ENCODE data around the gene RBM17.
"Not testable (repeated sequence)": the region's sequence is repeated elsewhere in the genome, so short reads cannot be mapped to it uniquely, and the experiment has no call there.

Gene RBM17

GRCh38 chr10:6064726-6065125 is 24.1 kb upstream of the RBM17 start:
- H3K36me3 Mint-ChIP-seq; ATAC-seq (ENCODE audit: low read depth); H3K27ac Mint-ChIP-seq; H3K4me3 Mint-ChIP-seq; H3K9me3 Mint-ChIP-seq; DNase-seq (ENCODE audit: low spot score in 2 of 2); H3K27me3 Mint-ChIP-seq: not testable (repeated sequence)
- peaks cover 34% of the 10 kb centered on the region for H3K4me1 Mint-ChIP-seq

- peaks cover 2% of the 10 kb centered on the region for H3K36me3 Mint-ChIP-seq
- H3K27me3 Mint-ChIP-seq = no peaks in the 10 kb centered on the region
- DNase-seq (ENCODE audit: low spot score in 2 of 2) (no peak), ATAC-seq (ENCODE audit: low read depth) (no peak)
- peak overlapping the region; percentile 48 for H3K27ac Mint-ChIP-seq
- H3K4me3 Mint-ChIP-seq = no peak overlapping the region
- H3K9me3 Mint-ChIP-seq = no peaks in the 10 kb centered on the region
- H3K4me1 Mint-ChIP-seq = peaks cover 31% of the 10 kb centered on the region
Measured at GRCh38 chr10:6065406-6065805, 23.4 kb upstream of the RBM17 start.

- DNase-seq (ENCODE audit: low spot score in 2 of 2) (no peak), ATAC-seq (ENCODE audit: low read depth) (no peak)
- H3K36me3 Mint-ChIP-seq = peaks cover 2% of the 10 kb centered on the region
- H3K27me3 Mint-ChIP-seq = no peaks in the 10 kb centered on the region
- peak overlapping the region; percentile 48 for H3K27ac Mint-ChIP-seq
- no peak overlapping the region for H3K4me3 Mint-ChIP-seq
- peaks cover 35% of the 10 kb centered on the region for H3K4me1 Mint-ChIP-seq
- no peaks in the 10 kb centered on the region for H3K9me3 Mint-ChIP-seq
Measured at GRCh38 chr10:6065835-6066234, 23.0 kb upstream of the RBM17 start.

GRCh38 chr10:6067457-6067856 is 21.4 kb upstream of the RBM17 start:
- DNase-seq (ENCODE audit: low spot score in 2 of 2) = no peak
- no peak for ATAC-seq (ENCODE audit: low read depth)
- H3K27ac Mint-ChIP-seq = peak overlapping the region; percentile 68
- H3K4me3 Mint-ChIP-seq = peak overlapping the region; percentile 45
- no peaks in the 10 kb centered on the region for H3K27me3 Mint-ChIP-seq
- H3K36me3 Mint-ChIP-seq = peaks cover 2% of the 10 kb centered on the region
- peaks cover 48% of the 10 kb centered on the region for H3K4me1 Mint-ChIP-seq
- H3K9me3 Mint-ChIP-seq = no peaks in the 10 kb centered on the region

- ATAC-seq (ENCODE audit: low read depth) = no peak
- no peaks in the 10 kb centered on the region for H3K9me3 Mint-ChIP-seq
- H3K4me1 Mint-ChIP-seq = peaks cover 52% of the 10 kb centered on the region
- DNase-seq (ENCODE audit: low spot score in 2 of 2) = no peak
- H3K27me3 Mint-ChIP-seq = no peaks in the 10 kb centered on the region
- H3K27ac Mint-ChIP-seq = peak overlapping the region; percentile 92
- H3K4me3 Mint-ChIP-seq = no peak overlapping the region
- H3K36me3 Mint-ChIP-seq = peaks cover 2% of the 10 kb centered on the region
Measured at GRCh38 chr10:6068006-6068405, 20.8 kb upstream of the RBM17 start.

- Mint-ChIP-seq H3K27me3 (no peaks in the 10 kb centered on the region), H3K9me3 (no peaks in the 10 kb centered on the region), H3K4me1 (peaks cover 53% of the 10 kb centered on the region), H3K27ac (peak overlapping the region; percentile 92), H3K4me3 (peak overlapping the region; percentile 73), H3K36me3 (peaks cover 2% of the 10 kb centered on the region)
- ATAC-seq (ENCODE audit: low read depth) (peak; percentile 69), DNase-seq (ENCODE audit: low spot score in 2 of 2) (peak in 1 of 2 donors; percentile 44)
Measured at GRCh38 chr10:6068422-6068821, 20.4 kb upstream of the RBM17 start.

- Mint-ChIP-seq H3K9me3 (no peaks in the 10 kb centered on the region), H3K27ac (peak overlapping the region; percentile 92), H3K4me3 (peak overlapping the region; percentile 73), H3K4me1 (peaks cover 56% of the 10 kb centered on the region), H3K36me3 (peaks cover 2% of the 10 kb centered on the region), H3K27me3 (no peaks in the 10 kb centered on the region)
- DNase-seq (ENCODE audit: low spot score in 2 of 2) (no peak), ATAC-seq (ENCODE audit: low read depth) (peak; percentile 58)
Measured at GRCh38 chr10:6069081-6069931, 19.5 kb upstream of the RBM17 start.

GRCh38 chr10:6070660-6071059 is 18.2 kb upstream of the RBM17 start:
- Mint-ChIP-seq H3K9me3 (no peaks in the 10 kb centered on the region), H3K27ac (peak overlapping the region; percentile 92), H3K36me3 (peaks cover 2% of the 10 kb centered on the region), H3K4me1 (peaks cover 57% of the 10 kb centered on the region), H3K27me3 (no peaks in the 10 kb centered on the region), H3K4me3 (peak overlapping the region; percentile 59)
- DNase-seq (ENCODE audit: low spot score in 2 of 2) (no peak), ATAC-seq (ENCODE audit: low read depth) (no peak)

GRCh38 chr10:6071181-6072175 is 17.4 kb upstream of the RBM17 start:
- peak overlapping the region; percentile 69 for H3K4me3 Mint-ChIP-seq
- H3K9me3 Mint-ChIP-seq = no peaks in the 10 kb centered on the region
- H3K36me3 Mint-ChIP-seq = no peaks in the 10 kb centered on the region
- H3K27ac Mint-ChIP-seq = peak overlapping the region; percentile 92
- H3K27me3 Mint-ChIP-seq = no peaks in the 10 kb centered on the region
- no peak for DNase-seq (ENCODE audit: low spot score in 2 of 2)
- peaks cover 50% of the 10 kb centered on the region for H3K4me1 Mint-ChIP-seq
- no peak for ATAC-seq (ENCODE audit: low read depth)

GRCh38 chr10:6072215-6072934 is 16.5 kb upstream of the RBM17 start:
- Mint-ChIP-seq H3K27me3 (no peaks in the 10 kb centered on the region), H3K9me3 (no peaks in the 10 kb centered on the region), H3K36me3 (no peaks in the 10 kb centered on the region), H3K4me3 (peak overlapping the region; percentile 69), H3K27ac (peak overlapping the region; percentile 92), H3K4me1 (peaks cover 46% of the 10 kb centered on the region)
- peak; percentile 62 for ATAC-seq (ENCODE audit: low read depth)
- peak in 1 of 2 donors; percentile 50 for DNase-seq (ENCODE audit: low spot score in 2 of 2)

- peaks cover 31% of the 10 kb centered on the region for H3K4me1 Mint-ChIP-seq
- no peak overlapping the region for H3K4me3 Mint-ChIP-seq
- DNase-seq (ENCODE audit: low spot score in 2 of 2) = no peak
- ATAC-seq (ENCODE audit: low read depth) = no peak
- H3K9me3 Mint-ChIP-seq = no peaks in the 10 kb centered on the region
- H3K27me3 Mint-ChIP-seq = no peaks in the 10 kb centered on the region
- H3K27ac Mint-ChIP-seq = peak overlapping the region; percentile 9
- no peaks in the 10 kb centered on the region for H3K36me3 Mint-ChIP-seq
Measured at GRCh38 chr10:6074489-6075301, 14.1 kb upstream of the RBM17 start.

GRCh38 chr10:6077071-6077675 is 11.7 kb upstream of the RBM17 start:
- no peak for DNase-seq (ENCODE audit: low spot score in 2 of 2)
- H3K4me3 Mint-ChIP-seq = no peak overlapping the region
- H3K36me3 Mint-ChIP-seq = no peaks in the 10 kb centered on the region
- H3K4me1 Mint-ChIP-seq = peaks cover 18% of the 10 kb centered on the region
- H3K27me3 Mint-ChIP-seq = no peaks in the 10 kb centered on the region
- no peak for ATAC-seq (ENCODE audit: low read depth)
- no peaks in the 10 kb centered on the region for H3K9me3 Mint-ChIP-seq
- H3K27ac Mint-ChIP-seq = no peak overlapping the region

GRCh38 chr10:6079044-6079443 is 9.8 kb upstream of the RBM17 start:
- DNase-seq (ENCODE audit: low spot score in 2 of 2) (no peak), ATAC-seq (ENCODE audit: low read depth) (no peak)
- Mint-ChIP-seq H3K9me3 (no peaks in the 10 kb centered on the region), H3K27ac (no peak overlapping the region), H3K4me3 (no peak overlapping the region), H3K36me3 (no peaks in the 10 kb centered on the region), H3K4me1 (peaks cover 12% of the 10 kb centered on the region), H3K27me3 (peaks cover 4% of the 10 kb centered on the region)
